Measurements from ENCODE around the gene FN3K. TPM values are rescaled to one million over a fixed set of nuclear protein-coding genes. Genes with fewer than 3 reads are reported as not detected.
A peak's percentile ranks its signal among the peaks of the same experiment; 100 is the strongest.

The FN3K gene
- total and polyA plus RNA-seq, 2 of the 13 experiments (the other 11 are each of a cell fraction or from before 2014, with no cell fraction given): 3.5 to 12.2 TPM

GRCh38 chr17:82703935-82704865, 31.2 kb upstream of the FN3K start (continued):
- TF ChIP-seq, protein P1, sequence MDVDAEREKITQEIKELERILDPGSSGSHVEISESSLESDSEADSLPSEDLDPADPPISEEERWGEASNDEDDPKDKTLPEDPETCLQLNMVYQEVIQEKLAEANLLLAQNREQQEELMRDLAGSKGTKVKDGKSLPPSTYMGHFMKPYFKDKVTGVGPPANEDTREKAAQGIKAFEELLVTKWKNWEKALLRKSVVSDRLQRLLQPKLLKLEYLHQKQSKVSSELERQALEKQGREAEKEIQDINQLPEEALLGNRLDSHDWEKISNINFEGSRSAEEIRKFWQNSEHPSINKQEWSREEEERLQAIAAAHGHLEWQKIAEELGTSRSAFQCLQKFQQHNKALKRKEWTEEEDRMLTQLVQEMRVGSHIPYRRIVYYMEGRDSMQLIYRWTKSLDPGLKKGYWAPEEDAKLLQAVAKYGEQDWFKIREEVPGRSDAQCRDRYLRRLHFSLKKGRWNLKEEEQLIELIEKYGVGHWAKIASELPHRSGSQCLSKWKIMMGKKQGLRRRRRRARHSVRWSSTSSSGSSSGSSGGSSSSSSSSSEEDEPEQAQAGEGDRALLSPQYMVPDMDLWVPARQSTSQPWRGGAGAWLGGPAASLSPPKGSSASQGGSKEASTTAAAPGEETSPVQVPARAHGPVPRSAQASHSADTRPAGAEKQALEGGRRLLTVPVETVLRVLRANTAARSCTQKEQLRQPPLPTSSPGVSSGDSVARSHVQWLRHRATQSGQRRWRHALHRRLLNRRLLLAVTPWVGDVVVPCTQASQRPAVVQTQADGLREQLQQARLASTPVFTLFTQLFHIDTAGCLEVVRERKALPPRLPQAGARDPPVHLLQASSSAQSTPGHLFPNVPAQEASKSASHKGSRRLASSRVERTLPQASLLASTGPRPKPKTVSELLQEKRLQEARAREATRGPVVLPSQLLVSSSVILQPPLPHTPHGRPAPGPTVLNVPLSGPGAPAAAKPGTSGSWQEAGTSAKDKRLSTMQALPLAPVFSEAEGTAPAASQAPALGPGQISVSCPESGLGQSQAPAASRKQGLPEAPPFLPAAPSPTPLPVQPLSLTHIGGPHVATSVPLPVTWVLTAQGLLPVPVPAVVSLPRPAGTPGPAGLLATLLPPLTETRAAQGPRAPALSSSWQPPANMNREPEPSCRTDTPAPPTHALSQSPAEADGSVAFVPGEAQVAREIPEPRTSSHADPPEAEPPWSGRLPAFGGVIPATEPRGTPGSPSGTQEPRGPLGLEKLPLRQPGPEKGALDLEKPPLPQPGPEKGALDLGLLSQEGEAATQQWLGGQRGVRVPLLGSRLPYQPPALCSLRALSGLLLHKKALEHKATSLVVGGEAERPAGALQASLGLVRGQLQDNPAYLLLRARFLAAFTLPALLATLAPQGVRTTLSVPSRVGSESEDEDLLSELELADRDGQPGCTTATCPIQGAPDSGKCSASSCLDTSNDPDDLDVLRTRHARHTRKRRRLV (CRISPR knock-in tag; IDR thresholded peaks at IDR 0.05): peak; percentile 84; the same call in 1 of the 2 replicates
- no peak for TF ChIP-seq KLF6 (CRISPR knock-in tag; IDR thresholded peaks at IDR 0.05)
- 0 out of 2 replicates have a peak, but pooled peaks have one; percentile 44 for TF ChIP-seq ZFP90 (CRISPR knock-in tag; IDR thresholded peaks at IDR 0.05; ENCODE audit: borderline replicate concordance)
- TF ChIP-seq, protein P2, sequence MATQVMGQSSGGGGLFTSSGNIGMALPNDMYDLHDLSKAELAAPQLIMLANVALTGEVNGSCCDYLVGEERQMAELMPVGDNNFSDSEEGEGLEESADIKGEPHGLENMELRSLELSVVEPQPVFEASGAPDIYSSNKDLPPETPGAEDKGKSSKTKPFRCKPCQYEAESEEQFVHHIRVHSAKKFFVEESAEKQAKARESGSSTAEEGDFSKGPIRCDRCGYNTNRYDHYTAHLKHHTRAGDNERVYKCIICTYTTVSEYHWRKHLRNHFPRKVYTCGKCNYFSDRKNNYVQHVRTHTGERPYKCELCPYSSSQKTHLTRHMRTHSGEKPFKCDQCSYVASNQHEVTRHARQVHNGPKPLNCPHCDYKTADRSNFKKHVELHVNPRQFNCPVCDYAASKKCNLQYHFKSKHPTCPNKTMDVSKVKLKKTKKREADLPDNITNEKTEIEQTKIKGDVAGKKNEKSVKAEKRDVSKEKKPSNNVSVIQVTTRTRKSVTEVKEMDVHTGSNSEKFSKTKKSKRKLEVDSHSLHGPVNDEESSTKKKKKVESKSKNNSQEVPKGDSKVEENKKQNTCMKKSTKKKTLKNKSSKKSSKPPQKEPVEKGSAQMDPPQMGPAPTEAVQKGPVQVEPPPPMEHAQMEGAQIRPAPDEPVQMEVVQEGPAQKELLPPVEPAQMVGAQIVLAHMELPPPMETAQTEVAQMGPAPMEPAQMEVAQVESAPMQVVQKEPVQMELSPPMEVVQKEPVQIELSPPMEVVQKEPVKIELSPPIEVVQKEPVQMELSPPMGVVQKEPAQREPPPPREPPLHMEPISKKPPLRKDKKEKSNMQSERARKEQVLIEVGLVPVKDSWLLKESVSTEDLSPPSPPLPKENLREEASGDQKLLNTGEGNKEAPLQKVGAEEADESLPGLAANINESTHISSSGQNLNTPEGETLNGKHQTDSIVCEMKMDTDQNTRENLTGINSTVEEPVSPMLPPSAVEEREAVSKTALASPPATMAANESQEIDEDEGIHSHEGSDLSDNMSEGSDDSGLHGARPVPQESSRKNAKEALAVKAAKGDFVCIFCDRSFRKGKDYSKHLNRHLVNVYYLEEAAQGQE (IDR thresholded peaks at IDR 0.05; ENCODE audit: borderline replicate concordance in 1 of 2, low read depth in 1 of 2, low read length in 2 of 2): no peak
- no peak for TF ChIP-seq GATAD1 (CRISPR knock-in tag; IDR thresholded peaks at IDR 0.05)
- TF ChIP-seq HIVEP1 (CRISPR knock-in tag; IDR thresholded peaks at IDR 0.05): no peak
- TF ChIP-seq ZNF562 (CRISPR knock-in tag; IDR thresholded peaks at IDR 0.05; ENCODE audit: borderline replicate concordance): no peak
- no peak for TF ChIP-seq DNMT3B (CRISPR knock-in tag; conservative IDR thresholded peaks at IDR 0.05)
- 0 out of 2 replicates have a peak, but pooled peaks have one; percentile 59 for TF ChIP-seq ZNF567 (CRISPR knock-in tag; IDR thresholded peaks at IDR 0.05; ENCODE audit: borderline replicate concordance)
- TF ChIP-seq ZNF746 (CRISPR knock-in tag; IDR thresholded peaks at IDR 0.05): no peak
- no peak for TF ChIP-seq ZBTB3 (CRISPR knock-in tag; IDR thresholded peaks at IDR 0.05; ENCODE audit: borderline replicate concordance, low read depth)
- TF ChIP-seq ZKSCAN8 (CRISPR knock-in tag; IDR thresholded peaks at IDR 0.05; ENCODE audit: borderline replicate concordance): no peak
- TF ChIP-seq, protein P3, sequence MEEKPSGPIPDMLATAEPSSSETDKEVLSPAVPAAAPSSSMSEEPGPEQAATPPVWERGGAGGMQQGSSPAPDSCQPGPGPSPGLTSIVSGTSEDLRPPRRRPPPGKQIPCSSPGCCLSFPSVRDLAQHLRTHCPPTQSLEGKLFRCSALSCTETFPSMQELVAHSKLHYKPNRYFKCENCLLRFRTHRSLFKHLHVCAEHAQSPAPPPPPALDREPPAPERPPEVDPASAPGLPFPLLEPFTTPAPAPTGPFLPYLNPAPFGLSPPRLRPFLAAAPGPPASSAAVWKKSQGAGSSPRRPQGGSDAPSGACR (CRISPR knock-in tag; IDR thresholded peaks at IDR 0.05): no peak
- no peak for TF ChIP-seq ARID2 (CRISPR knock-in tag; IDR thresholded peaks at IDR 0.05; ENCODE audit: borderline replicate concordance)
- no peak for TF ChIP-seq ZNF446 (CRISPR knock-in tag; IDR thresholded peaks at IDR 0.05)
- no peak for TF ChIP-seq NFYB (CRISPR knock-in tag; IDR thresholded peaks at IDR 0.05)
- TF ChIP-seq, protein P4, sequence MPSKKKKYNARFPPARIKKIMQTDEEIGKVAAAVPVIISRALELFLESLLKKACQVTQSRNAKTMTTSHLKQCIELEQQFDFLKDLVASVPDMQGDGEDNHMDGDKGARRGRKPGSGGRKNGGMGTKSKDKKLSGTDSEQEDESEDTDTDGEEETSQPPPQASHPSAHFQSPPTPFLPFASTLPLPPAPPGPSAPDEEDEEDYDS (CRISPR knock-in tag; IDR thresholded peaks at IDR 0.05): no peak
- TF ChIP-seq ZNF678 (CRISPR knock-in tag; IDR thresholded peaks at IDR 0.05): no peak
- 0 out of 2 replicates have a peak, but pooled peaks have one; percentile 50 for TF ChIP-seq SNAI1 (CRISPR knock-in tag; IDR thresholded peaks at IDR 0.05; ENCODE audit: borderline replicate concordance)
